Cardiac atrium fibroblast (primary cell): Measurements from ENCODE around the gene HSPB2. TPM values are rescaled to one million over a fixed set of nuclear protein-coding genes. Genes with fewer than 3 reads are reported as not detected.

ENCODE experiments used
- total RNA-seq: library from RNA; depleted of rRNA; stranded (reverse); fragments of >200 nt; gene quantifications from 2 replicates; pipeline ENCODE4 v1.2.3, GENCODE V29; 2015

Gene HSPB2
- 0.36 and 1.9 TPM in 2 replicates for total RNA-seq

GRCh38 chr11:111912535-111912934, at the start of gene HSPB2:
TSS of gene HSPB2 (plus strand) at chr11:111912734. CDS start at chr11:111912830, 96 bp downstream.

DNA sequence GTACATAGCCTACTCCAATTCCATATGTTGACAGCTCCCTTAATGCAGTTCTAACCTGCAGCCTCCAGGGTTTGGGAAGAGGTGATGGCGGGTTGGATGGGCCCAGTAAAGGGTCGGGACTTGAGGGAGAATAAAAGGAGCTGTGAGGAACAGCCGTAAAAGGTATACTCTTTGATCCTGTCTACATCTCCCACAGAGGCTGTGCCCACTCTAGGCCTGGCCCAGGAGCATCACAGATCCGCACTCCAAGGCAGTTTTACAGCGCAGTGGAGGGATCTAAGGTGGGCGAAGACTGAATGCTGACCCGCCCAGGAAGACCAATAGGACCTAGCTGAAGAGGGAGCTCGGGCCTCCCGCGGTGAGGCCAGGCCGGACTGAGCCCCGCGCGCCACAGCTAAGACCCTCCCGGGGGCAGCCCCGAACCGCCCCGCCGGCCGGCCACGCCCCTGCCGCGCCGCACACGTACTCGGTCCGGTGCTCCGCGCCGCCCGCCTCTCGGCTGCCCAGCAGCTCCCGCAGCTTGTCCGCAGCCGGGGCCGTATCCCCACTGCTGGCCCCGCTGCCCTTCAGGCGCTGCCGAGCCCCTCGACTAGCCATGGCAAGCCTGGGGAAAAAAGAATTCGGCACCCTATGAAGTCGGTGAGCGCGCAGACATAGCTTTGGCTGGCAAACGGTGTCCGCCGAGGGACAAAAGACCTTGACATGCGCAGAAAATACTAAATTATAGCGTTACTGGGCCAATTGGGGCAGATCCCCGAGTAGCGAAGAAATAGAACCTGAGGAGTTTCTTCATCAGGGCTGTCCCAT, 41.4 kb upstream of the HSPB2 start, which contains the start of gene ALG9:
ALG9 (minus strand) TSS at position 696 of the 807 bp plus-strand sequence; CDS start at position 597, 99 bp downstream.

DNA sequence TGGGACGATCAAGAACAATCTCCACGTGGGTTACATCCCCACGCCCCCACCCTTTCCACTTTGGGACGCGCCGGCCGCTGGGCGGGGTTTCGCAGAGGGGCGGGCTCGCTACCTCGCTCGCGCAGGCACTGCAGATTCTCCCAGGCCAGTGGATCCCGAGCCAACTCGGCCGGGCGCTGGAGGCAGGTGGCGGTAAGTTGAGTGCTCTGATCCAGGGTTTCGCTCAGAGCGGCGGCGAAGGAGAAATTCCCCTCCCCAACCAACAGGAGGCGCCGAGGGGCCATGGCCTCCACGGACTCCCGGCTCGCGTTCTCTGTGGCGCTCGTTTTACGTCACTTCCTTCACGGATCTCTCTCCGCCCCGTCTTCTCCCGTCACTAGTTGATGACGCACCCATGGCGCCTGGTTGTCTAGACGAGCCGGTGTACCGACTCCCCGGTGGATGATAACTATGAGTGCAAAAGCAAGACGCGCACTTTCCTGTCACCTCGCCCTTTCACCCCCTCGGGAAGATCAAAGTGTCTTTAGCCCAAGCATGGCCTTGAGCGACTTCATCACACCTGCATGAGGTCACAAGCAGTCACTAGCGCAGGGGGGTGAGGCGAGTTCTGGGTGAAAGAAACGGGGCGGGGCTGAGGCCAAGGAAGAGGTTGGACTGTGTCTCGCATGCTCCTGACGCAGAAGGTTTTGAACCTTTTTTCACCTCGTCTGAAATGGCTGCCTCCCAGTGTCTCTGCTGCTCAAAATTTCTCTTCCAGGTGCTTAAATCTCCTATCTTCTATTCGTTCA, 33.5 kb upstream of the HSPB2 start, which contains the start of the genes CFAP68 and FDXACB1:
CFAP68 (plus strand) TSS at position 693 of the 788 bp plus-strand sequence; CDS start at position 713, 20 bp downstream.
FDXACB1 (minus strand) TSS at position 317 of the 788 bp plus-strand sequence; CDS start at position 284, 33 bp downstream.

GRCh38 chr11:111911563-111912401, 752 bp upstream of the HSPB2 start, which contains the start of gene CRYAB:
TSS of gene CRYAB (minus strand) at chr11:111911770. CDS start at chr11:111911724, 46 bp downstream.

GRCh38 chr11:111918390-111919256, 6.1 kb downstream of the HSPB2 start, which contains the start of gene C11orf52:
TSS of gene C11orf52 (plus strand) at chr11:111918913. CDS start at chr11:111918973, 60 bp downstream.

Other genes with a start within 250 kb of the HSPB2 start
- 17.1 and 24.1 TPM in 2 replicates for gene PPP2R1B, start 146.3 kb upstream of the HSPB2 start, total RNA-seq
- 28.3 and 35.3 TPM in 2 replicates for gene ALG9, start 41.2 kb upstream of the HSPB2 start, total RNA-seq
- gene FDXACB1, start 33.6 kb upstream of the HSPB2 start, total RNA-seq: 0.97 and 2.0 TPM in 2 replicates
- gene CFAP68, start 33.2 kb upstream of the HSPB2 start, total RNA-seq: 8.7 and 28.7 TPM in 2 replicates
- gene CRYAB, start 964 bp upstream of the HSPB2 start, total RNA-seq: 50.5 and 78.7 TPM in 2 replicates
- gene C11orf52, start 6.2 kb downstream of the HSPB2 start, total RNA-seq: 0.65 and 4.3 TPM in 2 replicates
- gene DIXDC1, start 24.6 kb downstream of the HSPB2 start, total RNA-seq: 12.5 and 15.2 TPM in 2 replicates
- 29.1 and 30.5 TPM in 2 replicates for gene DLAT, start 112.7 kb downstream of the HSPB2 start, total RNA-seq
- 0.18 and 0.32 TPM in 2 replicates for gene PIH1D2, start 161.3 kb downstream of the HSPB2 start, total RNA-seq
- 13.9 and 14.7 TPM in 2 replicates for gene NKAPD1, start 161.6 kb downstream of the HSPB2 start, total RNA-seq
- gene TIMM8B, start 174.0 kb downstream of the HSPB2 start, total RNA-seq: 56.1 and 59.9 TPM in 2 replicates
- 85.4 and 87.9 TPM in 2 replicates for gene SDHD, start 174.1 kb downstream of the HSPB2 start, total RNA-seq